ENCODE results near the gene RAG1. TPM values are rescaled to one million over a fixed set of nuclear protein-coding genes. Genes with fewer than 3 reads are reported as not detected.

Gene RAG1
- total and polyA plus RNA-seq, 2 of the 13 experiments (the other 11 are each of a cell fraction or from before 2014, with no cell fraction given) = 0.11 to 0.15 TPM

DNA sequence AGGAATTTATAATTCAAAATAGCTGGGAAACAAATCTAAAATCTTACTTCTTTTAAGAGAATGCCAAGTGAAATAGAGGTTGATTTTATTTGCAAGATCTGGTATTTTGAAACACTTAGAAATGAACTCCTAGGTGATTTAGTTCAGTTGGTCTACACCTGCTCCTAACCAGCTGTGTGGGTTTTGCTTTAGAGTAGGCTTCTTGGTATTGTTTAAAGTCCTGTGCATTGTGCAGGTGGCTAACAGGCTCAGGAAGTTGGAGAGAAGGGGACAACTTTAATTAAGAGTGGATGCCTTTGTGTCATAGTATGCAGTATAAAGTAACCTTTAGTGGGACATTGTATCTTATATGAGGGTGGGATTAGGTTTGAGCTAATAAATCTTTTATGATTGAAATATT, 34.3 kb downstream of the RAG1 start:
- H3K36me3 ChIP-seq (replicated peaks in 1 of 2; ENCODE audit: control insufficient read depth in 1 of 2, insufficient read depth in 2 of 2, low read length in 2 of 2) = no peaks in the 10 kb centered on the region
- H3K4me1 ChIP-seq (ENCODE audit: insufficient read depth, low read length) = no peaks in the 10 kb centered on the region
- no peak for DNase-seq (ENCODE audit: low spot score)
- no peak for FAIRE-seq
- H2AFZ ChIP-seq (ENCODE audit: low read length) = no peak overlapping the region
- TF ChIP-seq SOX5 (CRISPR knock-in tag; IDR thresholded peaks at IDR 0.05; ENCODE audit: borderline replicate concordance) (no peak), ZNF773 (CRISPR knock-in tag; IDR thresholded peaks at IDR 0.05; ENCODE audit: borderline replicate concordance) (no peak), ZNF251 (CRISPR knock-in tag; IDR thresholded peaks at IDR 0.05) (no peak), DPF2 (CRISPR knock-in tag; IDR thresholded peaks at IDR 0.05; ENCODE audit: borderline replicate concordance, low read depth) (no peak), NRL (CRISPR knock-in tag; IDR thresholded peaks at IDR 0.05; ENCODE audit: borderline replicate concordance) (no peak)
- TF ChIP-seq, protein P1, sequence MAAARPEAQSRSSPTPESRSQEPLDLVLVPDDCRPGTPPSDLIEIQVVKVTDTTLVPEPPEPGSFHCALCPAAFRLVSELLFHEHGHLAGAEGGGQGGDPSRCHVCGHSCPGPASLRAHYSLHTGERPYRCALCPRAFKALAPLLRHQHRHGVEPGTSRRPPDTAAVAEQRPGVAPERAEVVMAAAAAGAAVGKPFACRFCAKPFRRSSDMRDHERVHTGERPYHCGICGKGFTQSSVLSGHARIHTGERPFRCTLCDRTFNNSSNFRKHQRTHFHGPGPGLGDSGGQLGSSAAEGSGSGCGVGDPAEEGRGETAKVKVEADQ (CRISPR knock-in tag; IDR thresholded peaks at IDR 0.05; ENCODE audit: borderline replicate concordance) = no peak
- TF ChIP-seq, protein P2, sequence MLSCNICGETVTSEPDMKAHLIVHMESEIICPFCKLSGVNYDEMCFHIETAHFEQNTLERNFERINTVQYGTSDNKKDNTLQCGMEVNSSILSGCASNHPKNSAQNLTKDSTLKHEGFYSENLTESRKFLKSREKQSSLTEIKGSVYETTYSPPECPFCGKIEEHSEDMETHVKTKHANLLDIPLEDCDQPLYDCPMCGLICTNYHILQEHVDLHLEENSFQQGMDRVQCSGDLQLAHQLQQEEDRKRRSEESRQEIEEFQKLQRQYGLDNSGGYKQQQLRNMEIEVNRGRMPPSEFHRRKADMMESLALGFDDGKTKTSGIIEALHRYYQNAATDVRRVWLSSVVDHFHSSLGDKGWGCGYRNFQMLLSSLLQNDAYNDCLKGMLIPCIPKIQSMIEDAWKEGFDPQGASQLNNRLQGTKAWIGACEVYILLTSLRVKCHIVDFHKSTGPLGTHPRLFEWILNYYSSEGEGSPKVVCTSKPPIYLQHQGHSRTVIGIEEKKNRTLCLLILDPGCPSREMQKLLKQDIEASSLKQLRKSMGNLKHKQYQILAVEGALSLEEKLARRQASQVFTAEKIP (CRISPR knock-in tag; IDR thresholded peaks at IDR 0.05; ENCODE audit: borderline replicate concordance) = no peak
- TF ChIP-seq, protein P3, sequence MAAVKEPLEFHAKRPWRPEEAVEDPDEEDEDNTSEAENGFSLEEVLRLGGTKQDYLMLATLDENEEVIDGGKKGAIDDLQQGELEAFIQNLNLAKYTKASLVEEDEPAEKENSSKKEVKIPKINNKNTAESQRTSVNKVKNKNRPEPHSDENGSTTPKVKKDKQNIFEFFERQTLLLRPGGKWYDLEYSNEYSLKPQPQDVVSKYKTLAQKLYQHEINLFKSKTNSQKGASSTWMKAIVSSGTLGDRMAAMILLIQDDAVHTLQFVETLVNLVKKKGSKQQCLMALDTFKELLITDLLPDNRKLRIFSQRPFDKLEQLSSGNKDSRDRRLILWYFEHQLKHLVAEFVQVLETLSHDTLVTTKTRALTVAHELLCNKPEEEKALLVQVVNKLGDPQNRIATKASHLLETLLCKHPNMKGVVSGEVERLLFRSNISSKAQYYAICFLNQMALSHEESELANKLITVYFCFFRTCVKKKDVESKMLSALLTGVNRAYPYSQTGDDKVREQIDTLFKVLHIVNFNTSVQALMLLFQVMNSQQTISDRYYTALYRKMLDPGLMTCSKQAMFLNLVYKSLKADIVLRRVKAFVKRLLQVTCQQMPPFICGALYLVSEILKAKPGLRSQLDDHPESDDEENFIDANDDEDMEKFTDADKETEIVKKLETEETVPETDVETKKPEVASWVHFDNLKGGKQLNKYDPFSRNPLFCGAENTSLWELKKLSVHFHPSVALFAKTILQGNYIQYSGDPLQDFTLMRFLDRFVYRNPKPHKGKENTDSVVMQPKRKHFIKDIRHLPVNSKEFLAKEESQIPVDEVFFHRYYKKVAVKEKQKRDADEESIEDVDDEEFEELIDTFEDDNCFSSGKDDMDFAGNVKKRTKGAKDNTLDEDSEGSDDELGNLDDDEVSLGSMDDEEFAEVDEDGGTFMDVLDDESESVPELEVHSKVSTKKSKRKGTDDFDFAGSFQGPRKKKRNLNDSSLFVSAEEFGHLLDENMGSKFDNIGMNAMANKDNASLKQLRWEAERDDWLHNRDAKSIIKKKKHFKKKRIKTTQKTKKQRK (IDR thresholded peaks at IDR 0.05; ENCODE audit: low read length) = no peak
- ATAC-seq = no peak
- no peak overlapping the region for H3K4me3 ChIP-seq (replicated peaks in 1 of 3; ENCODE audit: insufficient read depth in 1 of 3, low read depth in 2 of 3, low read length in 3 of 3)
- no peaks in the 10 kb centered on the region for H3K27me3 ChIP-seq (ENCODE audit: control insufficient read depth in 1 of 2, insufficient read depth in 2 of 2, low read length in 2 of 2)
- in situ Hi-C loops (cut with HindIII; ENCODE audit: extremely low pct_ligation_motif_present, low pct_unique_long_range_greater_than_20kb) = no loop called here
- ChIA-PET POLR2A (no interaction called here), CTCF (ENCODE audit: low intra/inter-chr PET ratio, low total read pairs) (no interaction called here)
- no peaks in the 10 kb centered on the region for H3K79me2 ChIP-seq (ENCODE audit: insufficient read depth, low read length)
- no peaks in the 10 kb centered on the region for H4K20me1 ChIP-seq (ENCODE audit: insufficient read depth, low read length)
- no peaks in the 10 kb centered on the region for H3K9me3 ChIP-seq (ENCODE audit: low read length)
- no peak overlapping the region for H3K27ac ChIP-seq (ENCODE audit: extremely low read length, insufficient read depth, low read length)
- H3K4me2 ChIP-seq (ENCODE audit: low read depth, low read length) = no peak overlapping the region
- BruUV-seq (replicated peaks) = no TSS peak
- H3K9ac ChIP-seq (ENCODE audit: insufficient read depth, low read depth, low read length) = no peak overlapping the region
- intact Hi-C loops (cut with micrococcal nuclease; ENCODE audit: unreplicated experiment) = no loop called here
